SK-N-SH treated with all-trans-retinoic acid at 6 μM for 48 hours (cell line): ENCODE data around the gene SCN8A.

ENCODE experiments used
- ARNTL ChIP-seq: fragments of 450-650 bp; formaldehyde crosslinking; IDR thresholded peaks from 2 replicates; pipeline ENCODE4 v1.5.0; 2020; ENCODE audit warnings: low read depth, mild to moderate bottlenecking, moderate library complexity, borderline replicate concordance
- CREB5 ChIP-seq: fragments of 250-450 bp; sonication (Bioruptor Pico); IDR thresholded peaks from 2 replicates; pipeline ENCODE4 v1.5.1; 2020; ENCODE audit warnings: low read depth, mild to moderate bottlenecking, moderate library complexity
- GLIS3 ChIP-seq: fragments of 250-450 bp; sonication (Bioruptor Pico); IDR thresholded peaks from 2 replicates; pipeline ENCODE4 v1.5.0; 2020; ENCODE audit warnings: mild to moderate bottlenecking, moderate library complexity
- ISL1 ChIP-seq: fragments of 250-450 bp; sonication (Bioruptor Pico); IDR thresholded peaks from 2 replicates; pipeline ENCODE4 v2.1.2; 2022; ENCODE audit warnings: mild to moderate bottlenecking, moderate library complexity
- OSR1 ChIP-seq: fragments of 250-450 bp; sonication (Bioruptor Pico); IDR thresholded peaks from 2 replicates; pipeline ENCODE4 v1.8.0; 2022; ENCODE audit warnings: moderate library complexity, mild to moderate bottlenecking, inconsistent platforms
- PPARA ChIP-seq: fragments of 250-450 bp; sonication (Bioruptor Pico); IDR thresholded peaks from 2 replicates; pipeline ENCODE4 v1.5.0; 2020; ENCODE audit warnings: mild to moderate bottlenecking, borderline replicate concordance
- RARB ChIP-seq: fragments of 250-450 bp; sonication (Bioruptor Pico); IDR thresholded peaks from 2 replicates; pipeline ENCODE4 v1.8.0; 2021; ENCODE audit warnings: mild to moderate bottlenecking, moderate library complexity
- TOX ChIP-seq: fragments of 250-450 bp; sonication (Bioruptor Pico); IDR thresholded peaks from 2 replicates; pipeline ENCODE4 v1.8.0; 2021; ENCODE audit warnings: mild to moderate bottlenecking, moderate library complexity, borderline replicate concordance
- ZC3H10 ChIP-seq: fragments of 250-450 bp; sonication (Bioruptor Pico); IDR thresholded peaks from 2 replicates; pipeline ENCODE4 v1.5.1; 2021; ENCODE audit warnings: mild to moderate bottlenecking, moderate library complexity
- ZFP30 ChIP-seq: fragments of 450-650 bp; formaldehyde crosslinking; IDR thresholded peaks from 2 replicates; pipeline ENCODE4 v1.5.0; 2022; ENCODE audit warnings: mild to moderate bottlenecking, moderate library complexity
- TF ChIP-seq, protein P1 (sequence below): fragments of 250-450 bp; sonication (Bioruptor Pico); IDR thresholded peaks from 2 replicates; pipeline ENCODE4 v1.5.1; 2021; ENCODE audit warnings: mild to moderate bottlenecking, moderate library complexity
- TF ChIP-seq, protein P2 (sequence below): fragments of 250-450 bp; sonication (Bioruptor Pico); IDR thresholded peaks from 2 replicates; pipeline ENCODE4 v1.8.0; 2020; ENCODE audit warnings: mild to moderate bottlenecking, moderate library complexity, borderline replicate concordance

DNA sequence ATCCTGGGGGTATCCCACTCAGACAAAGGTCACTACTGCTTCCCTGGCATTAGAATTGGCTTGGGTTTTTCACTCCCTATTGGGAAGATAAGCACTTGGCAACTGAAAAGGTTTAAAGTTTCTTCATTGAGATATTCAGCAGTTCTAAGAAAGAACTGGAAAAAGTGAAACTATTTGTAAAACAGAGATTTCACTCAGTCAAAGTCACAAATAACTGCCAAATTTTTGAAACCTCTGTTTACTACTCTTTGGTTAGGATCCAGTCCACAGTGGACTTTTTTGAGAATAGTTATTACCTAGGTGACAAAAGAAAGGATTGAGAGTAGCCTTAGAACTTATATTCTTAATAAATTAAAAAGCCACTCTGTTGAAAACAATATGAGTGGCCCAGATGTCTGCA, 172.7 kb downstream of the SCN8A start:
- TF ChIP-seq GLIS3 (CRISPR knock-in tag) (no peak), ARNTL (no peak), OSR1 (CRISPR knock-in tag) (no peak), ISL1 (CRISPR knock-in tag) (no peak), TOX (CRISPR knock-in tag) (no peak), ZFP30 (no peak), CREB5 (CRISPR knock-in tag) (no peak), ZC3H10 (no peak), RARB (CRISPR knock-in tag) (no peak), PPARA (CRISPR knock-in tag) (no peak)
- TF ChIP-seq, protein P1, sequence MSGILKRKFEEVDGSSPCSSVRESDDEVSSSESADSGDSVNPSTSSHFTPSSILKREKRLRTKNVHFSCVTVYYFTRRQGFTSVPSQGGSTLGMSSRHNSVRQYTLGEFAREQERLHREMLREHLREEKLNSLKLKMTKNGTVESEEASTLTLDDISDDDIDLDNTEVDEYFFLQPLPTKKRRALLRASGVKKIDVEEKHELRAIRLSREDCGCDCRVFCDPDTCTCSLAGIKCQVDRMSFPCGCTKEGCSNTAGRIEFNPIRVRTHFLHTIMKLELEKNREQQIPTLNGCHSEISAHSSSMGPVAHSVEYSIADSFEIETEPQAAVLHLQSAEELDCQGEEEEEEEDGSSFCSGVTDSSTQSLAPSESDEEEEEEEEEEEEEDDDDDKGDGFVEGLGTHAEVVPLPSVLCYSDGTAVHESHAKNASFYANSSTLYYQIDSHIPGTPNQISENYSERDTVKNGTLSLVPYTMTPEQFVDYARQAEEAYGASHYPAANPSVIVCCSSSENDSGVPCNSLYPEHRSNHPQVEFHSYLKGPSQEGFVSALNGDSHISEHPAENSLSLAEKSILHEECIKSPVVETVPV (CRISPR knock-in tag): no peak
- TF ChIP-seq, protein P2, sequence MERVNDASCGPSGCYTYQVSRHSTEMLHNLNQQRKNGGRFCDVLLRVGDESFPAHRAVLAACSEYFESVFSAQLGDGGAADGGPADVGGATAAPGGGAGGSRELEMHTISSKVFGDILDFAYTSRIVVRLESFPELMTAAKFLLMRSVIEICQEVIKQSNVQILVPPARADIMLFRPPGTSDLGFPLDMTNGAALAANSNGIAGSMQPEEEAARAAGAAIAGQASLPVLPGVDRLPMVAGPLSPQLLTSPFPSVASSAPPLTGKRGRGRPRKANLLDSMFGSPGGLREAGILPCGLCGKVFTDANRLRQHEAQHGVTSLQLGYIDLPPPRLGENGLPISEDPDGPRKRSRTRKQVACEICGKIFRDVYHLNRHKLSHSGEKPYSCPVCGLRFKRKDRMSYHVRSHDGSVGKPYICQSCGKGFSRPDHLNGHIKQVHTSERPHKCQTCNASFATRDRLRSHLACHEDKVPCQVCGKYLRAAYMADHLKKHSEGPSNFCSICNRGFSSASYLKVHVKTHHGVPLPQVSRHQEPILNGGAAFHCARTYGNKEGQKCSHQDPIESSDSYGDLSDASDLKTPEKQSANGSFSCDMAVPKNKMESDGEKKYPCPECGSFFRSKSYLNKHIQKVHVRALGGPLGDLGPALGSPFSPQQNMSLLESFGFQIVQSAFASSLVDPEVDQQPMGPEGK: no peak
